Measurements from ENCODE around the gene USP4.
"Not testable (repeated sequence)": the region's sequence is repeated elsewhere in the genome, so short reads cannot be mapped to it uniquely, and the experiment has no call there.

Gene USP4

DNA sequence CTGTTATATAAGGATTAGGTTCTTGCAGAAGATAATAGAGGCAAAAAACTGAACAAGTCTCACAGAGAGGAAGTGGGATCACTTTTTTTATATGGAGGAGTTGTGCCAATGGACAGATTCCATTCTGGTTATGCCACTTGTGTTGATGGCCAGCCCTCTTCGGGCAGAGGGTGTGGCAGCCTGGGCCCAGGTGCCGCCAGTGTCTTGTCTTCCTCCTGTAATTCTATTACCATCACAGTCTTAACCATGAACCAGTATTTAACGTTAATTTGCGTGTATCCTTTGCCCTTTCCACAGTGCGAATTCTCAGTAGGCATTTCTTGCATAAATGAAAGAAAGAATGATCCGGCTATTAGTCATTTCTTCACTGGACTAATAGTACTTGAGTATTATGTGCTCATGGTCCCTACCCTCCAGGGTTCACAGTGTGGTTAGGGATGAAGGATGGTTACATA, 7.0 kb upstream of the USP4 start:
- Histone ChIP-seq H3K36me3 (ENCODE audit: control insufficient read depth, insufficient read depth, low read length) (no peaks in the 10 kb centered on the region), H3K9ac (ENCODE audit: low read length) (no peak overlapping the region), H3K4me3 (ENCODE audit: low read length) (no peak overlapping the region), H3K27me3 (ENCODE audit: control insufficient read depth, insufficient read depth, low read length) (no peaks in the 10 kb centered on the region), H3K4me1 (ENCODE audit: control insufficient read depth, insufficient read depth, low read length) (no peaks in the 10 kb centered on the region), H3K27ac (ENCODE audit: low read depth, low read length) (no peak overlapping the region)

DNA sequence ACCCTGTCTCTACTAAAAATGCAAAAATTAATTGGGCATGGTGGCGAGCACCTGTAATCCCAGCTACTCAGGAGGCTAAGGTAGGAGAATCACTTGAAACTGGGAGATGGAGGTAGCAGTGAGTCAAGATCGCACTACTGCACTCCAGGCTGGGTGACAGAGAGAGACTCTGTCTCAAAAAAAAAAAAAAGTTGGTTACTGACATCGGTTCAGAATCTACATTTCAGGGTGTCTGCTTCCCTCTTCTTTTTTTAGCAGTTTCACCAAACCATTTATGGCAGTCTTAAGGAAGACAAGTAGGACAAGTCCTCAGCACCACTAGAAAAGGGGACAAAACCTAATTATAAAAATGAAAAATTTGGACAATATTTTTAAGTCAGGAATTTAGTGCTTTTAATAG, 3.3 kb upstream of the USP4 start:
- Histone ChIP-seq H3K4me3 (ENCODE audit: low read length) (no peak overlapping the region), H3K9ac (ENCODE audit: low read length) (no peak overlapping the region), H3K27me3 (ENCODE audit: control insufficient read depth, insufficient read depth, low read length) (no peaks in the 10 kb centered on the region), H3K27ac (ENCODE audit: low read depth, low read length) (no peak overlapping the region), H3K4me1 (ENCODE audit: control insufficient read depth, insufficient read depth, low read length) (peaks cover 7% of the 10 kb centered on the region), H3K36me3 (ENCODE audit: control insufficient read depth, insufficient read depth, low read length) (no peaks in the 10 kb centered on the region)

DNA sequence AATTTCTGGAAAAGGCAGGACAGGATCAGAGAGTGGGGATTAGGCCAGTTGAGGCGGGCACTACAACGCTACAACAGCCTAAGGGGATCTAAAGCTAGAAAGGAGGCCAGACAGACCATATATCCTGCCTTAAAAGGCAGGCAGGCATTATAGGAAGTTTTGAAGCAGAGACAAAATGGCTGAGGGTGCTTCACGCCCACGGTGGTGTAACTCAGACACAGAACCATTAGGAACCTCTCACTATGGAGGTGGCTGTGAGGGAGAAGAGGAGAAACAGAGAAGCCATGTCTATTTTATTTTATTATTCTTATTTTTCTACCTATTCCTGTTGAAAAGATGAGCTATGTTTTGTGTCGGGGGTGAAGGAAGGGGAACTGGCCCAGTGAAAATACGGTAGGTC, 2.1 kb upstream of the USP4 start:
- no peak overlapping the region for H3K4me3 ChIP-seq (ENCODE audit: low read length)
- H3K4me1 ChIP-seq (ENCODE audit: control insufficient read depth, insufficient read depth, low read length), result peaks cover 7% of the 10 kb centered on the region
- no peaks in the 10 kb centered on the region for H3K36me3 ChIP-seq (ENCODE audit: control insufficient read depth, insufficient read depth, low read length)
- no peak overlapping the region for H3K9ac ChIP-seq (ENCODE audit: low read length)
- no peaks in the 10 kb centered on the region for H3K27me3 ChIP-seq (ENCODE audit: control insufficient read depth, insufficient read depth, low read length)
- H3K27ac ChIP-seq (ENCODE audit: low read depth, low read length), result no peak overlapping the region

DNA sequence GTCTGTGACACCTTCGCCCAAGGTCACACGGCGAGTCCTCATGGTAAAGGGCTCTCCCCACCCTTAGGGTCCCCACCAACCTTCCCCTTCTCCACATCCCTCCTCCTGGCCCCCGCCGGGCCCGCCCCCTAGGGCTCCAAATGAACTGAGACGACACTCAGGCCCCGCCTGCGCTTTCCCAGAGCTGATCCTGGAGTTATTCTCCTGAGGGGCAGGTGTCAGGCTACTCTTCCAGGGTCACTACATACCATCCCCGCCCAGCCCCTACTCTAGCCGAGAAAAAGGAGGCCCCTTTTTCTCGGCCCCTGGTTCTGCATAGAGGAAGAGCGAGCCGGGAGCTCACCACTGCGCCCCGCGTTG, 292 bp downstream of the USP4 start:
- peaks cover 7% of the 10 kb centered on the region for H3K4me1 ChIP-seq (ENCODE audit: control insufficient read depth, insufficient read depth, low read length)

DNA sequence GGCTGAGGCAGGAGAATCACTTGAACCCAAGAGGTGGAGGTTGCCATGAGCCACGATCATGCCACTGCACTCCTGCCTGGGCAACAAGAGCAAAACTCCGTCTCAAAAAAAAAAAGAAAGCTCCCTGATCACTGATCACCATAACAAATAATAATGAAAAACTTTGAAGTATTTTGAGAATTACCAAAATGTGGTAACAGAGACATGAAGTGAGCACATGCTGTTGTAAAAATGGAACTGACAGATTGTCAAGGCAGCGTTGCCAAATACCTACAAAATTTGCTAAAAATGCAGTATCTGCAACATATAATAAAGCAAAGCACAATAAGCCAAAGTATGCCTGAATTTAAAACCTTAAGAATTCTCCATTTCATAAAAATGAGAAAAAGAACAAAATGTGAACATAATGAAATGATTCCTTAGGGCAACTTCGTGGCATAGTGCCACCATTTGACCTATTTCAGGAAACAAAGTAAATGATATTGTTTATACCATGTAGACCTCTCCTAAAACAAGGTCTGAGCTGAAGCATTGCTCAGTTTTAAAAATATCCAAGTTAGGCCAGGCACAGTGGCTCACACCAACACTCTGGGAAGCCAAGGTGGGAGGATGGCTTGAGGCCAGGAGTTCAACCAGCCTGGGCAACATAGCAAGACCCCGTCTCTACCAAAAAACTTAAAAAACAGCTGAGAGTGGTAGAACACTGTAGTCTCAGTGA, 5.8 kb downstream of the USP4 start:
- Histone ChIP-seq H3K9ac (ENCODE audit: low read length) (no peak overlapping the region), H3K4me3 (ENCODE audit: low read length) (no peak overlapping the region), H3K27ac (ENCODE audit: low read depth, low read length) (no peak overlapping the region), H3K36me3 (ENCODE audit: control insufficient read depth, insufficient read depth, low read length) (peaks cover 14% of the 10 kb centered on the region), H3K27me3 (ENCODE audit: control insufficient read depth, insufficient read depth, low read length) (no peaks in the 10 kb centered on the region), H3K4me1 (ENCODE audit: control insufficient read depth, insufficient read depth, low read length) (no peaks in the 10 kb centered on the region)

More for the DNA sequence above, 292 bp downstream of the USP4 start:
- peak overlapping the region; percentile 97 for H3K27ac ChIP-seq (ENCODE audit: low read depth, low read length)
- no peaks in the 10 kb centered on the region for H3K27me3 ChIP-seq (ENCODE audit: control insufficient read depth, insufficient read depth, low read length)
- peak overlapping the region; percentile 90 for H3K4me3 ChIP-seq (ENCODE audit: low read length)
- H3K9ac ChIP-seq (ENCODE audit: low read length), result peak overlapping the region; percentile 74
- peaks cover 4% of the 10 kb centered on the region for H3K36me3 ChIP-seq (ENCODE audit: control insufficient read depth, insufficient read depth, low read length)

DNA sequence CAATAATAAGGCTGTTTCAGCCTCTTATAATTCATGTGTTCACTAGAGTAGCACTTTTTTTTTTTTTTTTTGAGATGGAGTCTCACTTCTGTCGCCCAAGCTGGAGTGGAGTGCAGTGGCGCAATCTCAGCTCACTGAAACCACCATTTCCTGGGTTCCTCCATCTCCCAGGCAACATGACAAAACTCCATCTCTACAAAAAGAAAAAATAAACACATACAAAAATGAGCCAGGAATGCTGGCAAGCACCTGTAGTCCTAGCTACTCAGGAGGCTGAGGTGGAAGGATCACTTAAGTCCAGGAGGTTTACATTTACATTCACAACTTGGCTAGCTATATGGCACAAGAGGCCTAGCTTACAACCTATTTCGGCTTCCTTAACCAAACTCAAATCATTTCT, 6.8 kb downstream of the USP4 start:
- no peak overlapping the region for H3K4me3 ChIP-seq (ENCODE audit: low read length)
- H3K27ac ChIP-seq (ENCODE audit: low read depth, low read length), result no peak overlapping the region
- H3K27me3 ChIP-seq (ENCODE audit: control insufficient read depth, insufficient read depth, low read length), result no peaks in the 10 kb centered on the region
- H3K36me3 ChIP-seq (ENCODE audit: control insufficient read depth, insufficient read depth, low read length), result peaks cover 14% of the 10 kb centered on the region
- H3K9ac ChIP-seq (ENCODE audit: low read length), result no peak overlapping the region
- H3K4me1 ChIP-seq (ENCODE audit: control insufficient read depth, insufficient read depth, low read length), result no peaks in the 10 kb centered on the region

GRCh38 chr3:49329186-49329585, 10.7 kb downstream of the USP4 start:
- Histone ChIP-seq H3K4me3 (ENCODE audit: low read length) (no peak overlapping the region), H3K27ac (ENCODE audit: low read depth, low read length) (no peak overlapping the region), H3K9ac (ENCODE audit: low read length) (no peak overlapping the region), H3K27me3 (ENCODE audit: control insufficient read depth, insufficient read depth, low read length) (no peaks in the 10 kb centered on the region), H3K36me3 (ENCODE audit: control insufficient read depth, insufficient read depth, low read length) (peaks cover 24% of the 10 kb centered on the region), H3K4me1 (ENCODE audit: control insufficient read depth, insufficient read depth, low read length) (no peaks in the 10 kb centered on the region)

GRCh38 chr3:49328350-49328749, 11.5 kb downstream of the USP4 start:
- not testable (repeated sequence) for H3K27me3 ChIP-seq (ENCODE audit: control insufficient read depth, insufficient read depth, low read length); H3K27ac ChIP-seq (ENCODE audit: low read depth, low read length); H3K9ac ChIP-seq (ENCODE audit: low read length); H3K4me3 ChIP-seq (ENCODE audit: low read length); H3K4me1 ChIP-seq (ENCODE audit: control insufficient read depth, insufficient read depth, low read length)
- H3K36me3 ChIP-seq (ENCODE audit: control insufficient read depth, insufficient read depth, low read length), result peaks cover 24% of the 10 kb centered on the region

GRCh38 chr3:49327485-49327884, 12.4 kb downstream of the USP4 start:
- Histone ChIP-seq H3K36me3 (ENCODE audit: control insufficient read depth, insufficient read depth, low read length) (peaks cover 21% of the 10 kb centered on the region), H3K4me1 (ENCODE audit: control insufficient read depth, insufficient read depth, low read length) (no peaks in the 10 kb centered on the region), H3K27me3 (ENCODE audit: control insufficient read depth, insufficient read depth, low read length) (no peaks in the 10 kb centered on the region), H3K4me3 (ENCODE audit: low read length) (no peak overlapping the region), H3K9ac (ENCODE audit: low read length) (no peak overlapping the region), H3K27ac (ENCODE audit: low read depth, low read length) (no peak overlapping the region)

DNA sequence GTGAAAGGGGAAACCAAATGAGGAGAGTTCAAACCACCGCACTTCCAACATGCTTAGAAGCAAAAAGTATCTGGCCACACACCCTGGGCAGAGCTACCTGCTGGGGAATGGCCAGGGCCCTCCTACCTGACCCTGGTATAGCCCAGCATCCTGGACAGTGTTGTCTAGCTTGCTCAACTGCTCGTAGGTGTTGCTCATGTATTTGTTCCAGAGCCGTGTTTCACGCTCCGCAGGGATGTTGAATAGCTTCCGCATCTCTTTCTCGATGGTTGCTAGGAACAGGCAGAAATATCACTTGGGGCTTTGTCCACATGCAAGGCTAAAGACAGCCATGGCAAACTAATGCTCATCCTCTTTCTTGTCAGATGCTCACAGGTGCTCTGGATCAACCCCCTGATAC, 15.1 kb downstream of the USP4 start:
- peaks cover 30% of the 10 kb centered on the region for H3K36me3 ChIP-seq (ENCODE audit: control insufficient read depth, insufficient read depth, low read length)
- no peak overlapping the region for H3K27ac ChIP-seq (ENCODE audit: low read depth, low read length)
- no peak overlapping the region for H3K4me3 ChIP-seq (ENCODE audit: low read length)
- H3K4me1 ChIP-seq (ENCODE audit: control insufficient read depth, insufficient read depth, low read length), result no peaks in the 10 kb centered on the region
- H3K27me3 ChIP-seq (ENCODE audit: control insufficient read depth, insufficient read depth, low read length), result no peaks in the 10 kb centered on the region
- no peak overlapping the region for H3K9ac ChIP-seq (ENCODE audit: low read length)

GRCh38 chr3:49316696-49317457, 23.0 kb downstream of the USP4 start:
- peaks cover 22% of the 10 kb centered on the region for H3K36me3 ChIP-seq (ENCODE audit: control insufficient read depth, insufficient read depth, low read length)
- peaks cover 4% of the 10 kb centered on the region for H3K4me1 ChIP-seq (ENCODE audit: control insufficient read depth, insufficient read depth, low read length)
- no peak overlapping the region for H3K4me3 ChIP-seq (ENCODE audit: low read length)
- no peaks in the 10 kb centered on the region for H3K27me3 ChIP-seq (ENCODE audit: control insufficient read depth, insufficient read depth, low read length)
- peak overlapping the region; percentile 71 for H3K27ac ChIP-seq (ENCODE audit: low read depth, low read length)
- H3K9ac ChIP-seq (ENCODE audit: low read length), result no peak overlapping the region

- H3K36me3 ChIP-seq (ENCODE audit: control insufficient read depth, insufficient read depth, low read length), result peaks cover 29% of the 10 kb centered on the region
- no peaks in the 10 kb centered on the region for H3K27me3 ChIP-seq (ENCODE audit: control insufficient read depth, insufficient read depth, low read length)
- peaks cover 4% of the 10 kb centered on the region for H3K4me1 ChIP-seq (ENCODE audit: control insufficient read depth, insufficient read depth, low read length)
- no peak overlapping the region for H3K4me3 ChIP-seq (ENCODE audit: low read length)
- H3K27ac ChIP-seq (ENCODE audit: low read depth, low read length), result no peak overlapping the region
- H3K9ac ChIP-seq (ENCODE audit: low read length), result no peak overlapping the region
These were observed 25.8 kb downstream of the USP4 start for GRCh38 chr3:49313896-49314688.

Measured in rectal smooth muscle tissue (tissue), 1 donor.